MM.1S (cell line): ENCODE results near the gene NPY.

Source experiments
- DNase-seq: peaks from one replicate; pipeline ENCODE4 v3.0.0-alpha.2; 2015
- H2AFZ ChIP-seq: fragments of 300-600 bp; sonication (generic); 2 replicates; pipeline ENCODE4 v1.6.0; 2016; ENCODE audit warnings: antibody characterized with exemption, low read length
- H3F3A ChIP-seq: fragments of 300-600 bp; sonication (generic); 2 replicates; pipeline ENCODE4 v1.6.1; 2016; ENCODE audit warnings: mild to moderate bottlenecking, antibody characterized with exemption, low read length, moderate library complexity, mixed read lengths; ENCODE audit not compliant: insufficient read depth
- H3K27ac ChIP-seq: fragments of 300-600 bp; sonication (generic); 2 replicates; pipeline ENCODE4 v1.5.1; 2016; ENCODE audit warnings: mild to moderate bottlenecking, low read length
- H3K27me3 ChIP-seq: fragments of 300-600 bp; sonication (generic); replicated peaks from 2 replicates; pipeline ENCODE4 v1.6.0; 2016; ENCODE audit warnings: low read length; ENCODE audit not compliant: insufficient read depth
- H3K36me3 ChIP-seq: fragments of 300-600 bp; sonication (generic); replicated peaks from 2 replicates; pipeline ENCODE4 v1.6.1; 2016; ENCODE audit warnings: mild to moderate bottlenecking, low read length, mixed read lengths; ENCODE audit not compliant: insufficient read depth
- H3K4me1 ChIP-seq: fragments of 300-600 bp; sonication (generic); 2 replicates; pipeline ENCODE4 v1.6.1; 2016; ENCODE audit warnings: low read length, mixed read lengths
- H3K4me2 ChIP-seq: fragments of 300-600 bp; sonication (generic); 2 replicates; pipeline ENCODE4 v1.6.0; 2016; ENCODE audit warnings: low read depth, low read length
- H3K4me3 ChIP-seq: fragments of 300-600 bp; sonication (generic); 2 replicates; pipeline ENCODE4 v1.5.1; 2016; ENCODE audit warnings: low read length, mixed read lengths
- H3K79me2 ChIP-seq: fragments of 300-600 bp; sonication (generic); 2 replicates; pipeline ENCODE4 v1.6.1; 2016; ENCODE audit warnings: mixed run types, low read length, mixed read lengths
- H3K9ac ChIP-seq: fragments of 300-600 bp; sonication (generic); 2 replicates; pipeline ENCODE4 v1.6.1; 2016; ENCODE audit warnings: low read length, mixed read lengths
- H3K9me2 ChIP-seq: fragments of 300-600 bp; sonication (generic); replicated peaks from 2 replicates; pipeline ENCODE4 v1.6.1; 2016; ENCODE audit warnings: mild to moderate bottlenecking, low read length, mixed read lengths; ENCODE audit not compliant: insufficient read depth
- H3K9me3 ChIP-seq: fragments of 300-600 bp; sonication (generic); replicated peaks from 2 replicates; pipeline ENCODE4 v1.6.1; 2016; ENCODE audit warnings: mild to moderate bottlenecking, low read length, mixed read lengths; ENCODE audit not compliant: insufficient read depth
- H4K20me1 ChIP-seq: fragments of 300-600 bp; sonication (generic); 2 replicates; pipeline ENCODE4 v1.6.1; 2016; ENCODE audit warnings: mild to moderate bottlenecking, low read length, moderate library complexity, mixed read lengths; ENCODE audit not compliant: insufficient read depth
- EZH2 ChIP-seq: fragments of 300-600 bp; sonication (generic); optimal IDR thresholded peaks from 2 replicates; pipeline ENCODE3; 2017; ENCODE audit warnings: low read depth, mild to moderate bottlenecking, antibody characterized with exemption, low read length, mixed read lengths
- EZH2phosphoT487 ChIP-seq: fragments of 300-600 bp; sonication (generic); IDR thresholded peaks from 2 replicates; pipeline ENCODE4 v1.6.1; 2018; ENCODE audit warnings: antibody characterized with exemption, low read length
- TF ChIP-seq, protein P1 (sequence below): fragments of 300-600 bp; sonication (generic); IDR thresholded peaks from 2 replicates; pipeline ENCODE4 v1.5.1; 2016; ENCODE audit warnings: antibody characterized with exemption, low read length, mixed read lengths

The NPY gene

DNA sequence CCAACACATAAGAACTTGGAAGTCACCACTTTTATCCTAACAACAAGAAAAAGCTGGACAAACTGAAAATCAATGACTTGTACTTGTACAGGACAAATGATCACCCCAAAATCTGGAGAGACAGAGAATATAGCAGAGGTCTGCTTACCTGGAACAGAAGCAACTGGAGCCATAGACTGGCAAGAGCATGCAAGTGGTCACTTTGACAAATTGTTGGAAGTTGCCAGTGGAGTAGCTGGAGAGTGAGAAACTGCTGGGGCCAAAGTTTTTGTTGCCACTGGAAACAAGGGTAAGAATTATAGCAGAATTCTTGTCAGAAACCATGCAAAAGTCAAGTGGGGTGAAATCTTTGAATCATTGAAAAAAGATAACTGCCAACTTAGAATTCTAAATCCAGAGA, 35.2 kb downstream of the NPY start:
- Histone ChIP-seq H3K9me3 (no peaks in the 10 kb centered on the region), H3K79me2 (no peaks in the 10 kb centered on the region), H4K20me1 (no peaks in the 10 kb centered on the region), H3K9me2 (no peaks in the 10 kb centered on the region), H2AFZ (no peak overlapping the region), H3K4me2 (no peak overlapping the region), H3F3A (no peaks in the 10 kb centered on the region), H3K4me1 (no peaks in the 10 kb centered on the region), H3K36me3 (no peaks in the 10 kb centered on the region), H3K9ac (no peak overlapping the region), H3K27ac (no peak overlapping the region), H3K27me3 (no peaks in the 10 kb centered on the region), H3K4me3 (no peak overlapping the region)
- no peak for DNase-seq
- TF ChIP-seq EZH2 (no peak), EZH2phosphoT487 (no peak)
- TF ChIP-seq, protein P1, sequence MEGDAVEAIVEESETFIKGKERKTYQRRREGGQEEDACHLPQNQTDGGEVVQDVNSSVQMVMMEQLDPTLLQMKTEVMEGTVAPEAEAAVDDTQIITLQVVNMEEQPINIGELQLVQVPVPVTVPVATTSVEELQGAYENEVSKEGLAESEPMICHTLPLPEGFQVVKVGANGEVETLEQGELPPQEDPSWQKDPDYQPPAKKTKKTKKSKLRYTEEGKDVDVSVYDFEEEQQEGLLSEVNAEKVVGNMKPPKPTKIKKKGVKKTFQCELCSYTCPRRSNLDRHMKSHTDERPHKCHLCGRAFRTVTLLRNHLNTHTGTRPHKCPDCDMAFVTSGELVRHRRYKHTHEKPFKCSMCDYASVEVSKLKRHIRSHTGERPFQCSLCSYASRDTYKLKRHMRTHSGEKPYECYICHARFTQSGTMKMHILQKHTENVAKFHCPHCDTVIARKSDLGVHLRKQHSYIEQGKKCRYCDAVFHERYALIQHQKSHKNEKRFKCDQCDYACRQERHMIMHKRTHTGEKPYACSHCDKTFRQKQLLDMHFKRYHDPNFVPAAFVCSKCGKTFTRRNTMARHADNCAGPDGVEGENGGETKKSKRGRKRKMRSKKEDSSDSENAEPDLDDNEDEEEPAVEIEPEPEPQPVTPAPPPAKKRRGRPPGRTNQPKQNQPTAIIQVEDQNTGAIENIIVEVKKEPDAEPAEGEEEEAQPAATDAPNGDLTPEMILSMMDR, result no peak

DNA sequence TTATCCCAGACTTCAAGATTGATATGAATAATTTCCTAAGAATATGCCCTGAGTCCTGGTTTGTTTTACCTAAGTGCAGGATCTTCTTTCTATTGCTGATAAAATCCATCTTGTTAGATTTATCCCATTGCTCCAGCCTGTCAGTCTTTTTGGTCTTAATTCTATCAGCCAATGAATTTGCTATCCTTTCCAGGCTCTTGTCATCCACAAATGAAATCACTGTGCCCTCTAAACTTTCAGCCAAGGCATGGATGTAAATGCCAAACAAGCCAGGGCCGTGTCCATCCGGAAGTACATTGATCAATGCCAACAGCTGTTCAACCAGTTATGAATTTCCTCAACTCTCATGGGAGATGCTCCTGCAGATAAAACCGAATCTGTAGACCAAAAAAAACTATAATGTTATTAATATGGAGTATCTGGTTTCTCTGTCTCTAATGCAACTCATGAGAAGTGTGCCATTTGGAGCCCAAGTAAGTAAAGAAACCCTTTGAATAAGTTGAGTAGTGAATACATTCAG, 40.0 kb downstream of the NPY start:
- H2AFZ ChIP-seq, result no peak overlapping the region
- H3K9me2 ChIP-seq, result no peaks in the 10 kb centered on the region
- no peaks in the 10 kb centered on the region for H3K79me2 ChIP-seq
- TF ChIP-seq EZH2phosphoT487 (no peak), EZH2 (no peak)
- TF ChIP-seq, protein P1, result no peak
- no peak overlapping the region for H3K9ac ChIP-seq
- no peaks in the 10 kb centered on the region for H3F3A ChIP-seq
- no peak overlapping the region for H3K4me2 ChIP-seq
- no peaks in the 10 kb centered on the region for H3K9me3 ChIP-seq
- H3K4me1 ChIP-seq, result no peaks in the 10 kb centered on the region
- H3K4me3 ChIP-seq, result no peak overlapping the region
- H3K27ac ChIP-seq, result no peak overlapping the region
- DNase-seq, result no peak
- H3K27me3 ChIP-seq, result no peaks in the 10 kb centered on the region
- H3K36me3 ChIP-seq, result no peaks in the 10 kb centered on the region
- H4K20me1 ChIP-seq, result no peaks in the 10 kb centered on the region

DNA sequence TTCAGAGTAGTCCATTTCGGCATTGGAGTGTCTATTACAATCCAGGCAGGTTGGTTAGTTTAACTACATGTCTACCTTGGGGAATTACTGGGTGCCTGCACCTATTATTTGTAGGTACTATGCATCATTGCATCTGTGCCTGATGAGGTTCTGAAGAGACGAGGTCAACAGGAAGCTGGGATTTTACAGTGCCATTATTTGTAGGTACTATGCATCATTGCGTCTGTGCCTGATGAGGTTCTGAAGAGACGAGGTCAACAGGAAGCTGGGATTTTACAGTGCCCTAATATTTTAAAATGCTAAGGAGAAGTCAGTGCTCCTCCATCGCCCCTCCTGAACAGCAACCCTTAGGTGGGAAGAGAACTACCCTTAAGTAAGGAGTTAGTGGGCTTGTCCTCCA, 41.7 kb downstream of the NPY start:
- Histone ChIP-seq H3K36me3 (no peaks in the 10 kb centered on the region), H3K27ac (no peak overlapping the region), H3K9ac (no peak overlapping the region), H2AFZ (no peak overlapping the region), H4K20me1 (no peaks in the 10 kb centered on the region), H3F3A (no peaks in the 10 kb centered on the region), H3K4me2 (no peak overlapping the region), H3K9me2 (no peaks in the 10 kb centered on the region), H3K9me3 (no peaks in the 10 kb centered on the region), H3K4me1 (no peaks in the 10 kb centered on the region), H3K27me3 (no peaks in the 10 kb centered on the region), H3K4me3 (no peak overlapping the region), H3K79me2 (no peaks in the 10 kb centered on the region)
- no peak for DNase-seq
- TF ChIP-seq, protein P1, result no peak
- TF ChIP-seq EZH2phosphoT487, result no peak
